ENCODE results near the gene HOXD10.

The HOXD10 gene

GRCh38 chr2:176136374-176137251, 20.0 kb downstream of the HOXD10 start:
- peak; percentile 61 for DNase-seq (ENCODE audit: low read depth)

- no peak for DNase-seq (ENCODE audit: low read depth)
Measured at GRCh38 chr2:176137252-176137580, 20.6 kb downstream of the HOXD10 start.

GRCh38 chr2:176137906-176138305, 21.3 kb downstream of the HOXD10 start:
- DNase-seq (ENCODE audit: low read depth), result no peak

GRCh38 chr2:176138526-176138922, 21.9 kb downstream of the HOXD10 start:
- no peak for DNase-seq (ENCODE audit: low read depth)

GRCh38 chr2:176138923-176139660, 22.5 kb downstream of the HOXD10 start:
- DNase-seq (ENCODE audit: low read depth), result no peak

GRCh38 chr2:176139661-176140512, 23.3 kb downstream of the HOXD10 start:
- DNase-seq (ENCODE audit: low read depth), result no peak

GRCh38 chr2:176140513-176141317, 24.1 kb downstream of the HOXD10 start:
- DNase-seq (ENCODE audit: low read depth), result peak; percentile 69

- DNase-seq (ENCODE audit: low read depth), result no peak
Measured at GRCh38 chr2:176142281-176142680, 25.7 kb downstream of the HOXD10 start.

GRCh38 chr2:176145085-176145969, 28.7 kb downstream of the HOXD10 start:
- no peak for DNase-seq (ENCODE audit: low read depth)

- DNase-seq (ENCODE audit: low read depth), result no peak
Measured at GRCh38 chr2:176146101-176146500, 29.5 kb downstream of the HOXD10 start.

GRCh38 chr2:176146645-176147044, 30.1 kb downstream of the HOXD10 start:
- DNase-seq (ENCODE audit: low read depth), result no peak

- DNase-seq (ENCODE audit: low read depth), result no peak
Measured at GRCh38 chr2:176147210-176147799, 30.7 kb downstream of the HOXD10 start.

- no peak for DNase-seq (ENCODE audit: low read depth)
Measured at GRCh38 chr2:176147800-176148496, 31.4 kb downstream of the HOXD10 start.

GRCh38 chr2:176148751-176149421, 32.3 kb downstream of the HOXD10 start:
- no peak for DNase-seq (ENCODE audit: low read depth)

GRCh38 chr2:176149481-176149938, 32.9 kb downstream of the HOXD10 start:
- no peak for DNase-seq (ENCODE audit: low read depth)

GRCh38 chr2:176149939-176150583, 33.5 kb downstream of the HOXD10 start:
- no peak for DNase-seq (ENCODE audit: low read depth)

- no peak for DNase-seq (ENCODE audit: low read depth)
Measured at GRCh38 chr2:176150584-176151441, 34.2 kb downstream of the HOXD10 start.
